HCT116 (cell line): ENCODE data around the gene MAST4. TPM values are rescaled to one million over a fixed set of nuclear protein-coding genes. Genes with fewer than 3 reads are reported as not detected.

Experiments
- ATAC-seq: fragments of 200-7000 bp; cut with Tn5 transposase; 2 replicates; pipeline ENCODE4 v1.9.1; 2020; ENCODE audit warnings: mild to moderate bottlenecking, moderate library complexity
- BruUV-seq: library from RNA; stranded (reverse); fragments of 400-500 nt; replicated peaks from 2 replicates; lab custom pipeline; 2021; lab: Mats Ljungman, UMichigan
- CTCF ChIA-PET: fragments of 300-600 bp; sonication (Branson Sonifier 250); formaldehyde crosslinking; loops from one replicate; lab custom pipeline; 2021; ENCODE audit warnings: antibody characterized with exemption; lab: Charles Lee
- POLR2A ChIA-PET: fragments of 300-600, 350-600 bp; sonication (Branson Sonifier 250); formaldehyde crosslinking; loops from one replicate; lab custom pipeline; 2021; ENCODE audit warnings: antibody characterized with exemption; lab: Charles Lee
- RAD21 ChIA-PET, 2 experiments: fragments of 300-600 bp; sonication (Branson Sonifier 250); formaldehyde crosslinking; loops; one replicate each; lab custom pipeline; 2023; ENCODE audit warnings: low total read pairs in 2 of 2; ENCODE audit not compliant: uncharacterized antibody in 2 of 2, unreplicated experiment in 2 of 2, low non-redundant PET in 1 of 2; lab: Charles Lee
- DNase-seq: peaks from one replicate; pipeline ENCODE4 v3.0.0-alpha.2; 2010; ENCODE audit warnings: low read depth, low spot score
- H2AFZ ChIP-seq: fragments of 200-600 bp; shearing (Covaris generic), sonication (generic); 2 replicates; pipeline ENCODE4 v1.6.1; 2017; ENCODE audit warnings: low read depth, mixed run types, mixed read lengths, antibody characterized with exemption, low read length; ENCODE audit not compliant: poor library complexity, severe bottlenecking
- H3K27ac ChIP-seq: 2 replicates; pipeline ENCODE4 v1.5.1; 2012; ENCODE audit warnings: low read depth, low read length
- H3K27me3 ChIP-seq: fragments of 200-600 bp; sonication (generic); 2 replicates; pipeline ENCODE4 v1.6.1; 2016; ENCODE audit warnings: mixed run types, low read length, mixed read lengths; ENCODE audit not compliant: insufficient read depth
- H3K36me3 ChIP-seq, 2 experiments: fragments of 200-500 bp in 1 of 2; fragments of 200-600 bp in 1 of 2; sonication (Bioruptor generic) in 1 of 2; sonication (generic) in 1 of 2; 2 replicates each; pipeline versions ENCODE4 v1.5.1 to v1.6.1; 2014 to 2016; ENCODE audit warnings: low read length in 2 of 2, inconsistent platforms in 1 of 2, mixed read lengths in 1 of 2, mixed run types in 1 of 2; ENCODE audit not compliant: insufficient read depth in 2 of 2, control insufficient read depth in 1 of 2
- H3K4me1 ChIP-seq, 2 experiments: fragments of 200-600 bp in 1 of 2; sonication (generic) in 1 of 2; 2 replicates each; pipeline versions ENCODE4 v1.5.1 to v1.6.1; 2012 to 2017; ENCODE audit warnings: low read length in 2 of 2, inconsistent platforms in 1 of 2, mild to moderate bottlenecking in 1 of 2, mixed read lengths in 1 of 2, mixed run types in 1 of 2, moderate library complexity in 1 of 2; ENCODE audit not compliant: insufficient read depth in 2 of 2, control insufficient read depth in 1 of 2
- H3K4me2 ChIP-seq: fragments of 200-600 bp; sonication (generic); 2 replicates; pipeline ENCODE4 v1.6.1; 2017; ENCODE audit warnings: mixed run types, low read length, mixed read lengths
- H3K4me3 ChIP-seq, 2 experiments: fragments of 200-600 bp in 1 of 2; sonication (generic) in 1 of 2; replicated peaks in 1 of 2; 2 replicates each; pipeline ENCODE4 v1.5.1; 2011 to 2016; ENCODE audit warnings: low read length in 2 of 2, control low read depth in 1 of 2, low read depth in 1 of 2, mild to moderate bottlenecking in 1 of 2, mixed read lengths in 1 of 2, mixed run types in 1 of 2
- H3K79me2 ChIP-seq: fragments of 200-600 bp; sonication (generic); 2 replicates; pipeline ENCODE4 v1.6.1; 2017; ENCODE audit warnings: mild to moderate bottlenecking, mixed run types, low read length, moderate library complexity, mixed read lengths; ENCODE audit not compliant: insufficient read depth
- H3K9ac ChIP-seq: fragments of 200-600 bp; sonication (generic); 2 replicates; pipeline ENCODE4 v1.6.1; 2016; ENCODE audit warnings: low read length, mixed read lengths
- H3K9me2 ChIP-seq: fragments of 200-600 bp; sonication (generic), shearing (Covaris generic); 2 replicates; pipeline ENCODE4 v1.6.1; 2017; ENCODE audit warnings: mixed run types, mild to moderate bottlenecking, moderate library complexity; ENCODE audit not compliant: insufficient read depth
- H3K9me3 ChIP-seq, 2 experiments: fragments of 200-500 bp in 1 of 2; fragments of 200-600 bp in 1 of 2; sonication (Bioruptor generic) in 1 of 2; sonication (generic) in 1 of 2; 2 replicates each; pipeline ENCODE4 v1.6.1; 2014 to 2017; ENCODE audit warnings: low read length in 2 of 2, mixed read lengths in 2 of 2, inconsistent platforms in 1 of 2, low read depth in 1 of 2, mild to moderate bottlenecking in 1 of 2, mixed run types in 1 of 2, moderate library complexity in 1 of 2; ENCODE audit not compliant: control insufficient read depth in 1 of 2, insufficient read depth in 1 of 2
- H4K20me1 ChIP-seq: fragments of 200-600 bp; sonication (generic), shearing (Covaris generic); 2 replicates; pipeline ENCODE4 v1.6.1; 2017; ENCODE audit warnings: mixed run types, mild to moderate bottlenecking, moderate library complexity; ENCODE audit not compliant: insufficient read depth
- ATF3 ChIP-seq: IDR thresholded peaks from 2 replicates; pipeline ENCODE4 v1.6.1; 2012
- ELF1 ChIP-seq: IDR thresholded peaks from 2 replicates; pipeline ENCODE4 v1.6.1; 2012; ENCODE audit warnings: low read depth, borderline replicate concordance
- FOSL1 ChIP-seq: IDR thresholded peaks from 2 replicates; pipeline ENCODE4 v1.6.1; 2012; ENCODE audit warnings: low read depth
- MAX ChIP-seq: IDR thresholded peaks from 2 replicates; pipeline ENCODE4 v1.6.1; 2012
- RAD21 ChIP-seq: IDR thresholded peaks from 2 replicates; pipeline ENCODE4 v1.6.1; 2012; ENCODE audit warnings: low read depth, mild to moderate bottlenecking
- REST ChIP-seq: IDR thresholded peaks from 2 replicates; pipeline ENCODE4 v1.6.1; 2012; ENCODE audit warnings: low read depth
- TCF7L2 ChIP-seq: IDR thresholded peaks from 2 replicates; pipeline ENCODE4 v1.7.0; 2011; ENCODE audit warnings: borderline replicate concordance, inconsistent platforms; ENCODE audit not compliant: insufficient read depth, insufficient read length; ENCODE audit errors: extremely low read depth
- YY1 ChIP-seq: IDR thresholded peaks from 2 replicates; pipeline ENCODE4 v1.6.1; 2011; ENCODE audit warnings: low read length, low read depth, moderate library complexity, mild to moderate bottlenecking; ENCODE audit not compliant: insufficient replicate concordance; ENCODE audit errors: extremely low read depth
- ZFX ChIP-seq: fragments of 450-650 bp; IDR thresholded peaks from 2 replicates; pipeline ENCODE4 v1.6.1; 2017
- ZNF274 ChIP-seq: fragments of 200-500 bp; sonication (Bioruptor generic); IDR thresholded peaks from 2 replicates; pipeline ENCODE4 v1.6.1; 2014; ENCODE audit warnings: mild to moderate bottlenecking, low read depth, low read length, inconsistent platforms
- intact Hi-C: fragments of 100-400 bp; cut with micrococcal nuclease; formaldehyde crosslinking; loops from 2 replicates; pipeline ENCODE4 v1.10.0; 2022
- total RNA-seq: library from RNA; stranded (reverse); gene quantifications from one replicate; pipeline ENCODE4 v1.2.1, GENCODE V29; 2021; ENCODE audit not compliant: unreplicated experiment

Gene MAST4
- total RNA-seq, 1 experiment from 2014 or later, result 1.1 TPM

GRCh38 chr5:66597183-66597757, 1.1 kb downstream of the MAST4 start:
- no peak overlapping the region for H3K9ac ChIP-seq
- TF ChIP-seq ZNF274 (no peak), ZFX (no peak), REST (no peak), ATF3 (no peak), ELF1 (no peak), RAD21 (no peak), MAX (no peak), FOSL1 (no peak), TCF7L2 (no peak), YY1 (no peak)
- TF ChIP-seq, all 23 proteins: peak for 0
- H2AFZ ChIP-seq, result no peak overlapping the region
- no peaks in the 10 kb centered on the region for H3K36me3 ChIP-seq
- no peaks in the 10 kb centered on the region for H3K9me3 ChIP-seq
- H3K4me2 ChIP-seq, result no peak overlapping the region
- no peak overlapping the region for H3K4me3 ChIP-seq
- BruUV-seq, result no TSS peak
- ATAC-seq, result no peak
- POLR2A ChIA-PET, result no interaction called here
- H3K27ac ChIP-seq, result no peak overlapping the region
- H3K9me2 ChIP-seq, result no peaks in the 10 kb centered on the region
- CTCF ChIA-PET, result no interaction called here
- RAD21 ChIA-PET, result no interaction called here
- intact Hi-C loops, result no loop called here
- no peaks in the 10 kb centered on the region for H3K4me1 ChIP-seq
- H3K79me2 ChIP-seq, result no peaks in the 10 kb centered on the region
- no peaks in the 10 kb centered on the region for H4K20me1 ChIP-seq
- DNase-seq, result no peak
- H3K27me3 ChIP-seq, result peaks cover 51% of the 10 kb centered on the region
